SK-N-SH (cell line): Measurements from ENCODE around the gene USB1. TPM values are rescaled to one million over a fixed set of nuclear protein-coding genes. Genes with fewer than 3 reads are reported as not detected.

ENCODE experiments used
- CTCF ChIA-PET: fragments of 300-600, 350-600 bp; formaldehyde crosslinking; extraction: SDS; loops from one replicate; lab custom pipeline; 2021; lab: Yijun Ruan, JAX
- POLR2A ChIA-PET: fragments of 350-600 bp; sonication (Branson Sonifier 250); formaldehyde crosslinking; extraction: SDS; loops from one replicate; lab custom pipeline; 2020; ENCODE audit warnings: antibody characterized with exemption, inconsistent platforms; lab: Yijun Ruan, JAX
- DNase-seq: peaks from one replicate; pipeline ENCODE4 v3.0.0; 2012
- H2AFZ ChIP-seq: fragments of 200-600 bp; sonication (generic); 2 replicates; pipeline ENCODE4 v1.8.1; 2016; ENCODE audit warnings: antibody characterized with exemption, mild to moderate bottlenecking, low read depth
- H3F3A ChIP-seq: fragments of 200-600 bp; sonication (generic); replicated peaks from 2 replicates; pipeline ENCODE3; 2016; ENCODE audit warnings: antibody characterized with exemption, mild to moderate bottlenecking; ENCODE audit not compliant: insufficient read depth
- H3K27ac ChIP-seq, 2 experiments: fragments of 200-500 bp in 1 of 2; fragments of 200-600 bp in 1 of 2; sonication (Bioruptor generic) in 1 of 2; sonication (generic), shearing (Covaris generic) in 1 of 2; 2 replicates each; pipeline versions ENCODE4 v1.5.1 to v1.6.1; 2014 to 2016; ENCODE audit warnings: low read depth in 2 of 2, inconsistent platforms in 1 of 2, low read length in 1 of 2, mild to moderate bottlenecking in 1 of 2, mixed read lengths in 1 of 2
- H3K27me3 ChIP-seq: fragments of 200-600 bp; sonication (generic), shearing (Covaris generic); 2 replicates; pipeline ENCODE4 v1.6.1; 2016; ENCODE audit warnings: mixed run types; ENCODE audit not compliant: insufficient read depth
- H3K36me3 ChIP-seq, 2 experiments: fragments of 200-500 bp in 1 of 2; fragments of 200-600 bp in 1 of 2; sonication (Bioruptor generic) in 1 of 2; sonication (generic) in 1 of 2; replicated peaks in 1 of 2; 2 replicates each; pipeline versions ENCODE3 to v1.5.1; 2014 to 2016; ENCODE audit warnings: low read length in 1 of 2, mild to moderate bottlenecking in 1 of 2; ENCODE audit not compliant: insufficient read depth in 2 of 2, control insufficient read depth in 1 of 2
- H3K4me1 ChIP-seq, 2 experiments: fragments of 200-500 bp in 1 of 2; fragments of 200-600 bp in 1 of 2; sonication (Bioruptor generic) in 1 of 2; sonication (generic), shearing (Covaris generic) in 1 of 2; 2 replicates each; pipeline versions ENCODE4 v1.5.1 to v1.6.1; 2014 to 2016; ENCODE audit warnings: low read depth in 1 of 2, low read length in 1 of 2, mixed run types in 1 of 2; ENCODE audit not compliant: insufficient read depth in 2 of 2, control insufficient read depth in 1 of 2
- H3K4me2 ChIP-seq: fragments of 200-600 bp; sonication (generic), shearing (Covaris generic); 2 replicates; pipeline ENCODE4 v1.6.1; 2017; ENCODE audit warnings: mixed run types
- H3K4me3 ChIP-seq, 2 experiments: fragments of 200-500 bp in 1 of 2; fragments of 200-600 bp in 1 of 2; sonication (Bioruptor generic) in 1 of 2; sonication (generic), shearing (Covaris generic) in 1 of 2; 2 replicates each; pipeline versions ENCODE4 v1.5.1 to v1.8.1; 2014 to 2016; ENCODE audit warnings: low read depth in 2 of 2, inconsistent platforms in 1 of 2, low read length in 1 of 2, mild to moderate bottlenecking in 1 of 2, mixed read lengths in 1 of 2, moderate library complexity in 1 of 2
- H3K79me2 ChIP-seq: fragments of 200-600 bp; sonication (generic); 2 replicates; pipeline ENCODE4 v1.8.1; 2017; ENCODE audit warnings: mild to moderate bottlenecking; ENCODE audit not compliant: insufficient read depth
- H3K9ac ChIP-seq: fragments of 200-600 bp; sonication (generic); 2 replicates; pipeline ENCODE4 v1.6.1; 2017; ENCODE audit warnings: mixed run types
- H3K9me2 ChIP-seq: fragments of 200-600 bp; sonication (generic); 2 replicates; pipeline ENCODE4 v1.6.1; 2017; ENCODE audit warnings: mixed run types
- H3K9me3 ChIP-seq: fragments of 200-600 bp; sonication (generic); 2 replicates; pipeline ENCODE4 v1.6.1; 2017; ENCODE audit warnings: mixed run types, mild to moderate bottlenecking, moderate library complexity
- H4K20me1 ChIP-seq: fragments of 200-600 bp; sonication (generic); 2 replicates; pipeline ENCODE4 v1.6.1; 2017; ENCODE audit warnings: mild to moderate bottlenecking, mixed run types; ENCODE audit not compliant: insufficient read depth
- ELF1 ChIP-seq: IDR thresholded peaks from 2 replicates; pipeline ENCODE4 v1.4.0; 2012
- FOSL2 ChIP-seq: IDR thresholded peaks from 2 replicates; pipeline ENCODE4 v1.4.0; 2012; ENCODE audit warnings: low read depth, mild to moderate bottlenecking, moderate library complexity, borderline replicate concordance
- FOXJ3 ChIP-seq: sonication (generic); formaldehyde crosslinking; IDR thresholded peaks from 2 replicates; pipeline ENCODE4 v1.5.1; 2020; ENCODE audit warnings: mild to moderate bottlenecking, missing genetic modification reagents
- GABPA ChIP-seq: IDR thresholded peaks from 2 replicates; pipeline ENCODE4 v1.4.0; 2012; ENCODE audit warnings: low read depth, mild to moderate bottlenecking
- JUND ChIP-seq: IDR thresholded peaks from 2 replicates; pipeline ENCODE4 v1.4.0; 2012
- MEF2A ChIP-seq: IDR thresholded peaks from 2 replicates; pipeline ENCODE4 v1.4.0; 2012; ENCODE audit warnings: low read depth, borderline replicate concordance
- MXI1 ChIP-seq: IDR thresholded peaks from 2 replicates; pipeline ENCODE4 v1.6.1; 2012; ENCODE audit warnings: mild to moderate bottlenecking, low read depth, low read length, improper control_type of control experiment
- NRF1 ChIP-seq: IDR thresholded peaks from 2 replicates; pipeline ENCODE4 v1.6.1; 2012; ENCODE audit warnings: low read depth, mild to moderate bottlenecking, low read length
- RFX5 ChIP-seq: IDR thresholded peaks from 2 replicates; pipeline ENCODE4 v1.6.1; 2012; ENCODE audit warnings: mild to moderate bottlenecking, improper control_type of control experiment, low read length
- RXRA ChIP-seq: IDR thresholded peaks from 2 replicates; pipeline ENCODE4 v1.4.0; 2012; ENCODE audit warnings: low read depth, mild to moderate bottlenecking, borderline replicate concordance
- SMC3 ChIP-seq: IDR thresholded peaks from 2 replicates; pipeline ENCODE4 v1.6.1; 2012; ENCODE audit warnings: low read depth, low read length, improper control_type of control experiment
- TCF12 ChIP-seq: IDR thresholded peaks from 2 replicates; pipeline ENCODE4 v1.4.0; 2012
- TEAD4 ChIP-seq: IDR thresholded peaks from 2 replicates; pipeline ENCODE4 v1.4.0; 2012; ENCODE audit warnings: mild to moderate bottlenecking, borderline replicate concordance; ENCODE audit not compliant: insufficient read depth
- WGBS: methylation state at CpG from one replicate; pipeline ENCODE4 v1.1.6; 2017; ENCODE audit warnings: low lambda C conversion rate; 5-methylcytosine and 5-hydroxymethylcytosine counted together
- polyA plus RNA-seq, 3 experiments: library from polyadenylated mRNA; depleted of rRNA; stranded (reverse); fragments of >200 nt; gene quantifications; 2 replicates each; pipeline ENCODE4 v1.2.3, GENCODE V29; 2012
- TF ChIP-seq, protein P1 (sequence below): IDR thresholded peaks from 2 replicates; pipeline ENCODE4 v1.4.0; 2012; ENCODE audit warnings: low read depth, borderline replicate concordance
- TF ChIP-seq, protein P2 (sequence below): fragments of 150-350 bp; IDR thresholded peaks from 2 replicates; pipeline ENCODE4 v1.6.1; 2017; ENCODE audit warnings: antibody characterized with exemption, low read length, low read depth, borderline replicate concordance
- TF ChIP-seq, protein P3 (sequence below): fragments of 150-350 bp; IDR thresholded peaks from 2 replicates; pipeline ENCODE4 v1.6.1; 2016; ENCODE audit warnings: mild to moderate bottlenecking, low read depth, low read length
- TF ChIP-seq, protein P4 (sequence below): fragments of 200-600 bp; sonication (generic); IDR thresholded peaks from 2 replicates; pipeline ENCODE4 v1.6.1; 2017; ENCODE audit warnings: antibody characterized with exemption, mild to moderate bottlenecking, moderate library complexity

Gene USB1
- polyA plus RNA-seq, 1 of the 3 experiments (the other 2 are of a cell fraction), result 94.1 TPM

DNA sequence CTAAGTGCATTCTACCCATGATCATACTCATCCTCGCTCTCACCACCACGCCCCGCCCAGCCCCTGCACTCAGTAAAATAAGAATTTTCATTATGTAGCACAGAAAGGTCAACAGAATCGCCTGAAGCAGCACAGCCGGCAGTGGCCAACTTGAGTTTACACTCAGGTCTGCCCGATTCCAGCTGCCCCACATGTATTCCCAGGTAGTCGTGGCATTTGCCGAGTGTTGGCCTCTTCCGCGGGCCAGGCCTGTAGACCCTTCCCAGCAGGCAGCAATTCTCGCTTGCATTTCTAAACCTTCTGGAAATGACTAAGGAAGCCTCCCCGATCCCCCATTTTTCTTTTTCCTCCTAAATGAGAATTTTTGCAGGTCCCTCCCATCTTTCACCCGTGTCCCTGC is 30.9 kb upstream of the USB1 start (continued):
- no peak for TF ChIP-seq MEF2A

DNA sequence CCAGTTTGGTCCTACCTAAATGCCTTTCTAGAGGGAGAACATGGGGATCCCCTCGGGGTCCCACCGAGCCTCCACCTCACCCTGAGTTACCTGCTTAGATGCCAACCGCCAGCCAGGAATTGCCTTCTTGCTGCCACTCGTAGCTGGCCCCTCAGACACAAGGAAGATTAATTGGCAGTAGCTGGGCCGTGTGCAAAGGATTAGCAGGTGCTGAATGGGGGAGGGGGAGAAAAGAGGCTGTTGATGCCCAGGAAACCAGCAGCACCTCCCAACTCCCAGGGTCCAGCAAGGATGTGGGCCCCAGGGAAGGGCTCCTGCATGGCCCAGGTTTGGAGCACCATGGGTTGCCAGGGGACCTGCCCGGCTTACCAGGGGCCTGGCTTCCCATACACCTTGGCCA is 30.2 kb upstream of the USB1 start, which contains the start of gene CNGB1:
TSS of gene CNGB1 (minus strand) at position 159 of the 400 bp plus-strand sequence. CDS start 3,842 bp downstream, outside the sequence.
- WGBS, result 49% methylated on average over 5 of the region's 6 CpGs
- no peaks in the 10 kb centered on the region for H3F3A ChIP-seq
- H3K4me3 ChIP-seq, result no peak within 1 kb of the TSS
- no peak within 1 kb of the TSS for H2AFZ ChIP-seq
- DNase-seq, result no peak
- H4K20me1 ChIP-seq, result no peaks in the 10 kb centered on the region
- H3K4me2 ChIP-seq, result no peak within 1 kb of the TSS
- CTCF ChIA-PET, result interaction anchor here (1.1 kb wide), 1 partner anchor 29 kb away, joined by 3 read pairs; no protein-coding TSS in a partner anchor
- no peaks in the 10 kb centered on the region for H3K9me3 ChIP-seq
- no peak within 1 kb of the TSS for H3K27ac ChIP-seq
- peaks cover 0 to 3% of the 10 kb centered on the region in 2 experiments; a peak in 1 of 4 replicates for H3K4me1 ChIP-seq
- POLR2A ChIA-PET, result no interaction called here
- H3K36me3 ChIP-seq, result no peaks in the 10 kb centered on the region
- H3K27me3 ChIP-seq, result no peaks in the 10 kb centered on the region; the same call in 1 of the 2 replicates
- no peaks in the 10 kb centered on the region for H3K79me2 ChIP-seq
- no peaks in the 10 kb centered on the region for H3K9me2 ChIP-seq
- no peak within 1 kb of the TSS for H3K9ac ChIP-seq
- TF ChIP-seq GABPA, result no peak
- no peak for TF ChIP-seq RXRA
- TF ChIP-seq FOSL2, result no peak
- no peak for TF ChIP-seq JUND
- TF ChIP-seq RFX5, result no peak
- TF ChIP-seq SMC3, result no peak
- TF ChIP-seq, protein P1, sequence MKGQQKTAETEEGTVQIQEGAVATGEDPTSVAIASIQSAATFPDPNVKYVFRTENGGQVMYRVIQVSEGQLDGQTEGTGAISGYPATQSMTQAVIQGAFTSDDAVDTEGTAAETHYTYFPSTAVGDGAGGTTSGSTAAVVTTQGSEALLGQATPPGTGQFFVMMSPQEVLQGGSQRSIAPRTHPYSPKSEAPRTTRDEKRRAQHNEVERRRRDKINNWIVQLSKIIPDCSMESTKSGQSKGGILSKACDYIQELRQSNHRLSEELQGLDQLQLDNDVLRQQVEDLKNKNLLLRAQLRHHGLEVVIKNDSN, result no peak
- TF ChIP-seq, protein P2, sequence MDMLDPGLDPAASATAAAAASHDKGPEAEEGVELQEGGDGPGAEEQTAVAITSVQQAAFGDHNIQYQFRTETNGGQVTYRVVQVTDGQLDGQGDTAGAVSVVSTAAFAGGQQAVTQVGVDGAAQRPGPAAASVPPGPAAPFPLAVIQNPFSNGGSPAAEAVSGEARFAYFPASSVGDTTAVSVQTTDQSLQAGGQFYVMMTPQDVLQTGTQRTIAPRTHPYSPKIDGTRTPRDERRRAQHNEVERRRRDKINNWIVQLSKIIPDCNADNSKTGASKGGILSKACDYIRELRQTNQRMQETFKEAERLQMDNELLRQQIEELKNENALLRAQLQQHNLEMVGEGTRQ, result no peak
- no peak for TF ChIP-seq NRF1
- no peak for TF ChIP-seq TCF12
- TF ChIP-seq MXI1, result no peak
- TF ChIP-seq, all 33 proteins: peak for 0

DNA sequence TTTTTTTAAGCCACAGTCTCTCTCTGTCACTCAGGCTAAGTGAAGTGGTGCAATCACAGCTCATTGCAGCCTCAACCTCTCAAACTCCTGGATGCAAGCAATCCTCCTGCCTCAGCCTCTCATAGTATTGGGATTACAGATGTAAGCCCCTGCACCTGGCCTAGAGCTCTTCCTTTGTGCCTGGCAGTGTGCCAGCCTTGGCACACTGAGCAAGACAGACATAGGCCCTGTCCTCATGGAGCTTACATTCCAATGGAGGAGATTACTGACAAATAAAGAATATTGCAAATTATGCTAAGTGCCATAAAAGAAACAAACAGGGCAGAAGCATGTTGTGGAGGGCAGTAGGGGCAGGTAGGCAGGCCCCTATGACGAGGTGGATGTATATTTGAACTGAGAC is 29.4 kb upstream of the USB1 start:
- H3F3A ChIP-seq, result no peaks in the 10 kb centered on the region
- CTCF ChIA-PET, result interaction anchor here (0.6 to 1.6 kb wide), 4 partner anchors 71 to 689 kb away, joined by 3 to 5 read pairs (median 3); no protein-coding TSS in a partner anchor
- no peaks in the 10 kb centered on the region for H3K36me3 ChIP-seq
- no peaks in the 10 kb centered on the region for H3K9me3 ChIP-seq
- no peak overlapping the region for H3K9ac ChIP-seq
- H2AFZ ChIP-seq, result no peak overlapping the region
- H3K27me3 ChIP-seq, result no peaks in the 10 kb centered on the region; the same call in 1 of the 2 replicates
- TF ChIP-seq, protein P3, sequence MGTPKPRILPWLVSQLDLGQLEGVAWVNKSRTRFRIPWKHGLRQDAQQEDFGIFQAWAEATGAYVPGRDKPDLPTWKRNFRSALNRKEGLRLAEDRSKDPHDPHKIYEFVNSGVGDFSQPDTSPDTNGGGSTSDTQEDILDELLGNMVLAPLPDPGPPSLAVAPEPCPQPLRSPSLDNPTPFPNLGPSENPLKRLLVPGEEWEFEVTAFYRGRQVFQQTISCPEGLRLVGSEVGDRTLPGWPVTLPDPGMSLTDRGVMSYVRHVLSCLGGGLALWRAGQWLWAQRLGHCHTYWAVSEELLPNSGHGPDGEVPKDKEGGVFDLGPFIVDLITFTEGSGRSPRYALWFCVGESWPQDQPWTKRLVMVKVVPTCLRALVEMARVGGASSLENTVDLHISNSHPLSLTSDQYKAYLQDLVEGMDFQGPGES, result no peak
- TF ChIP-seq TEAD4, result no peak
- no peak for TF ChIP-seq ELF1
- TF ChIP-seq RFX5, result no peak
- no peak for TF ChIP-seq FOXJ3 (CRISPR knock-in tag)
- TF ChIP-seq, protein P2, result no peak
- TF ChIP-seq SMC3, result no peak
- TF ChIP-seq, protein P4, sequence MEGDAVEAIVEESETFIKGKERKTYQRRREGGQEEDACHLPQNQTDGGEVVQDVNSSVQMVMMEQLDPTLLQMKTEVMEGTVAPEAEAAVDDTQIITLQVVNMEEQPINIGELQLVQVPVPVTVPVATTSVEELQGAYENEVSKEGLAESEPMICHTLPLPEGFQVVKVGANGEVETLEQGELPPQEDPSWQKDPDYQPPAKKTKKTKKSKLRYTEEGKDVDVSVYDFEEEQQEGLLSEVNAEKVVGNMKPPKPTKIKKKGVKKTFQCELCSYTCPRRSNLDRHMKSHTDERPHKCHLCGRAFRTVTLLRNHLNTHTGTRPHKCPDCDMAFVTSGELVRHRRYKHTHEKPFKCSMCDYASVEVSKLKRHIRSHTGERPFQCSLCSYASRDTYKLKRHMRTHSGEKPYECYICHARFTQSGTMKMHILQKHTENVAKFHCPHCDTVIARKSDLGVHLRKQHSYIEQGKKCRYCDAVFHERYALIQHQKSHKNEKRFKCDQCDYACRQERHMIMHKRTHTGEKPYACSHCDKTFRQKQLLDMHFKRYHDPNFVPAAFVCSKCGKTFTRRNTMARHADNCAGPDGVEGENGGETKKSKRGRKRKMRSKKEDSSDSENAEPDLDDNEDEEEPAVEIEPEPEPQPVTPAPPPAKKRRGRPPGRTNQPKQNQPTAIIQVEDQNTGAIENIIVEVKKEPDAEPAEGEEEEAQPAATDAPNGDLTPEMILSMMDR, result no peak
- H3K79me2 ChIP-seq, result no peaks in the 10 kb centered on the region
- H3K4me2 ChIP-seq, result no peak overlapping the region
- no peaks in the 10 kb centered on the region for H4K20me1 ChIP-seq
- H3K27ac ChIP-seq, result no peak overlapping the region
- 62% methylated on average over 1 of the region's 1 CpG for WGBS
- no peak for DNase-seq
- POLR2A ChIA-PET, result no interaction called here
- no peaks in the 10 kb centered on the region for H3K9me2 ChIP-seq
- H3K4me1 ChIP-seq, result no peaks in the 10 kb centered on the region; a peak in 1 of 4 replicates
- no peak overlapping the region for H3K4me3 ChIP-seq
